ENCODE measurements around the gene BRD3.

BRD3 gene

DNA sequence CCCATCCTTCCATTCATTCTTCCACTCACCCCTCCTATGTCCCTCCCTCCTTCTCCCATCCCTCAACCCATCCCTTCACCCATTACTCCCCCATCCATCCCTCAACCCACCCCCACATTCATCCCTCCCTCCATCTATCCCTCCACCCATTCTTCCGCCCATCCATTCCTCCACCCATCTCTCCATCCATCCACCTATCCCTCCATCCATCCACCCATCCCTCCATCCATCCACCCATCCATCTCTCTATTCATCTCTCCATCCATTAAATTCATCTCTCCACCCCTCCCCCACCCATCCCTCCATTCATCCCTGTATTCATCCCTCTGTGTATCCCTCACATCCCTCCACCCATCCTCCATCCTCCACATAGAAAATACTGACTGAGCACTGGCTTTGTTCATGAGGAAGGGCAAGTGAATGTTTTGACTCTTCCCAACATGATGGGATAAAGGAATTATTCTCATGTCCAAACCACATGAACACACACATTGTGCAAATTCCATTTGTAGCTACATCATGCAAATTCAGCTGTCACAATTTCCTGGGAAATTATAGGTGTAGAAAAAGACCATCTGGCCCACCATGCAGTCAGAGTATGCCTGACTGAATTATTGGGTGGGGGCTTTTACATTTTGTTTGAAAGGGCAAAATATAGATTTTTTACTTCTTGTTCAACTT lies 68.8 kb downstream of the BRD3 start:
- no peak for ATAC-seq (ENCODE audit: low read depth)
- H3K36me3 ChIP-seq (ENCODE audit: low read depth): no peaks in the 10 kb centered on the region
- TF ChIP-seq, protein P1, sequence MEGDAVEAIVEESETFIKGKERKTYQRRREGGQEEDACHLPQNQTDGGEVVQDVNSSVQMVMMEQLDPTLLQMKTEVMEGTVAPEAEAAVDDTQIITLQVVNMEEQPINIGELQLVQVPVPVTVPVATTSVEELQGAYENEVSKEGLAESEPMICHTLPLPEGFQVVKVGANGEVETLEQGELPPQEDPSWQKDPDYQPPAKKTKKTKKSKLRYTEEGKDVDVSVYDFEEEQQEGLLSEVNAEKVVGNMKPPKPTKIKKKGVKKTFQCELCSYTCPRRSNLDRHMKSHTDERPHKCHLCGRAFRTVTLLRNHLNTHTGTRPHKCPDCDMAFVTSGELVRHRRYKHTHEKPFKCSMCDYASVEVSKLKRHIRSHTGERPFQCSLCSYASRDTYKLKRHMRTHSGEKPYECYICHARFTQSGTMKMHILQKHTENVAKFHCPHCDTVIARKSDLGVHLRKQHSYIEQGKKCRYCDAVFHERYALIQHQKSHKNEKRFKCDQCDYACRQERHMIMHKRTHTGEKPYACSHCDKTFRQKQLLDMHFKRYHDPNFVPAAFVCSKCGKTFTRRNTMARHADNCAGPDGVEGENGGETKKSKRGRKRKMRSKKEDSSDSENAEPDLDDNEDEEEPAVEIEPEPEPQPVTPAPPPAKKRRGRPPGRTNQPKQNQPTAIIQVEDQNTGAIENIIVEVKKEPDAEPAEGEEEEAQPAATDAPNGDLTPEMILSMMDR (IDR thresholded peaks at IDR 0.05; ENCODE audit: poor library complexity, severe bottlenecking): no peak
- DNase-seq (ENCODE audit: low spot score): no peak
- H3K4me1 ChIP-seq (ENCODE audit: insufficient read depth, poor library complexity, severe bottlenecking): no peaks in the 10 kb centered on the region
- no peaks in the 10 kb centered on the region for H3K27me3 ChIP-seq (ENCODE audit: insufficient read depth, poor library complexity, severe bottlenecking)
- no peaks in the 10 kb centered on the region for H3K9me3 ChIP-seq (ENCODE audit: severe bottlenecking)
- H3K4me3 ChIP-seq (ENCODE audit: severe bottlenecking): no peak overlapping the region
- H3K27ac ChIP-seq (ENCODE audit: poor library complexity, severe bottlenecking): no peak overlapping the region

DNA sequence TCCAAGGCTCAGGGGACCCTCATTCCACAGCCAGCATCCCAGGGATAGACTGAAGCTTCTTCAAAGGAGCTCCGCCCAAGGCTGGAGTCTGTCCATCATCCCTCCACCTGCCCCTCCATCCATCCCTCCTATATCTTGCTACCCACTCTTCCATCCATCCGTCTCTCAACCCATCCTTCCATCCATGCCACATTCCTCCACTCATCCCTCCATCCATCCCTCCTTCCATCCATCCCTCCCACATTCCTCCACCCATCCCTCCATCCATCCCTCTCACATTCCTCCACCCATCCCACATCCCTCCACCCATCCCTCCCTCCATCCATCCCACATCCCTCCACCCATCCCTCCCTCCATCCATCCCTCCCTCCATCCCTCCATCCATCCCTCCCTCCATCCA lies 70.2 kb downstream of the BRD3 start:
- Histone ChIP-seq H3K27ac (ENCODE audit: poor library complexity, severe bottlenecking) (no peak overlapping the region), H3K36me3 (ENCODE audit: low read depth) (no peaks in the 10 kb centered on the region), H3K9me3 (ENCODE audit: severe bottlenecking) (no peaks in the 10 kb centered on the region), H3K4me1 (ENCODE audit: insufficient read depth, poor library complexity, severe bottlenecking) (no peaks in the 10 kb centered on the region), H3K27me3 (ENCODE audit: insufficient read depth, poor library complexity, severe bottlenecking) (no peaks in the 10 kb centered on the region), H3K4me3 (ENCODE audit: severe bottlenecking) (no peak overlapping the region)
- TF ChIP-seq, protein P1 (IDR thresholded peaks at IDR 0.05; ENCODE audit: poor library complexity, severe bottlenecking): no peak
- DNase-seq (ENCODE audit: low spot score) (no peak), ATAC-seq (ENCODE audit: low read depth) (no peak)

DNA sequence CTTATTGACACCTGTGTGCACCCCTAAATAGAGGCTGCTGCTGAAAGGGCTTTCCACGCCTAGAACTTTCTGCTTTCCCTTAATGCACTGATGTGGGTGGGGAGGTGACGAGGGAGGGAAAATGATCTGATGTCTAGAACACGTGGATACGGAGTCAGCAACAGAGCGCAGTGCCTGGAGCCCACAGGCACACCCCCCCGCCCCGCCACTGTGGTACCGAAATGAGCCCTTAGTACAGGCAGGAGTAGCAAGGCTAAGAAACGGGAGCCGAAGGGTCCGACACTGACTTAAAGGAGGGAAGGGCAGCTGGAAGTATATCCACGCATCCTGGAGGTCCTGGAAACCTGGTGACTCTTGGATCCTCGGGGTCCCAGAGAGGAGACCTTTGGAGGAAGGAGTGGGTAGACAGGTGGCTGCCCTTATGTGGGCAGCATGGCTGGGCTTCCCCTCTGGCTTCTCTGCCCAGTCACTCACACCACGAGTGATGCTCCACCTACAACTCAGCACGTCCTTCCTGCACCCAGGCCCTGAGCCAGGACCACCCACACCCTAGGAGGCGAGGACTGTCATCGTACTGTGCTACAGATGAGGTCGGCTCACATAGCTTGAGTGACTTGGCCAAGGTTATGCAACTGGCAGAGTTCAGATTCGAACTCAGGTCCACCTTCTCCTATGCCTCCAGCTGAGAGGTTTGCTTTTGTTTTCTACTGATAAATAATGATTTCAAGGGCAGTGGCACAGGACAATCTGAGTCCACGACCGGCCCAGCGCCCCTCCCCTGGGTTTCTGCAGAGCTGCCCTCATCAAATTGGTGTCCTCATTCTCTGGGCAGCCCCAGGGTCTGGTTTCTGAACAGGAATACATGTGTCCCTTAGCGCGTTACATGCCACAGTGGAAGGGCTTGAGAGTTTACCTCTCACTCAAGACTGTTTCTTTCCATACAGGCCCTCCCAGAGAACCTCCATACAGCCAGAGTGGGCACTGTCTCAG lies 71.0 kb downstream of the BRD3 start:
- no peaks in the 10 kb centered on the region for H3K4me1 ChIP-seq (ENCODE audit: insufficient read depth, poor library complexity, severe bottlenecking)
- no peak for ATAC-seq (ENCODE audit: low read depth)
- no peaks in the 10 kb centered on the region for H3K27me3 ChIP-seq (ENCODE audit: insufficient read depth, poor library complexity, severe bottlenecking)
- no peak overlapping the region for H3K4me3 ChIP-seq (ENCODE audit: severe bottlenecking)
- no peaks in the 10 kb centered on the region for H3K9me3 ChIP-seq (ENCODE audit: severe bottlenecking)
- no peak overlapping the region for H3K27ac ChIP-seq (ENCODE audit: poor library complexity, severe bottlenecking)
- TF ChIP-seq, protein P1 (IDR thresholded peaks at IDR 0.05; ENCODE audit: poor library complexity, severe bottlenecking): no peak
- H3K36me3 ChIP-seq (ENCODE audit: low read depth): no peaks in the 10 kb centered on the region
- DNase-seq (ENCODE audit: low spot score): no peak

DNA sequence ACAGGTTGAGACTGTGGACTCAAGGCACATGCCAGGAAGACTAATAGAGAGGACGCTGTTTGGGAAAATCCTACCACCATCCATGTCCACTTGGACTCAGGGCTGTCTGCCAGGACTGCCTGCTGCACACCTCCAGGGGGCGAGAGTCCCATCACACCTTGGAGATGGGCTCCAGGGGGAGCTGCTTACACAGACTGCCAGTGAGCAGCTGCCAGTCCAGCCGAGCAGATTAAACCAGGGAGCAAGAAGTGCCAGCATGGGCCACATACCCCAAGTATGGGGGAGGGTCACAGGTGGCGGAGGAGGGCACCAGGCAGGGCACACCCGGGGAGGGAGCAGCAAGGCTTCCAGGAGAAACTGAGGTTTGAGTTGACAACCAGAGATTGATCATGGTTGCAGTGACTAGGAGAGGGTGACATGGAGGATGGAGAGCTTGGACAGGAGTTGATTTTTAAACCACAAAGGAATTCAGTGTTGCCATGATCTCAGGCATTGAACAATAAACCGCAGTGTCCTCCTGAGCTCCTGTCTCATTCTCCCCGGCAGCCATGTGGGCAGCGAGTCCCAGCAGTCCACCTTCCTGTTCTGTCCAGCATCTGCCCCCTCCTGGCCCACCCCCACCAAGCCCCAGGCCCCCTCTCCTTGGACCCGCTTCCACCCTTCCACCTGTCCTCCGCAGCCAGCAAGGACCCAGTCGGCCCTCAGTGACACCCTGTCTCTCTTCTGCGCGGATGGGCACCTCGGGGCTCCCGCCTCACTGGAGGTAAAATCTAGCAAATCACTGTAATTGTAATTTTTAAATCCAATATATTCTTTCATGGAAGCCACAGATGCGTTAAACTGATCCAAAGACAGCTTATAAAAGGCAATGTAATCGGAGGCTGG lies 72.6 kb downstream of the BRD3 start:
- ATAC-seq (ENCODE audit: low read depth): no peak
- TF ChIP-seq, protein P1 (IDR thresholded peaks at IDR 0.05; ENCODE audit: poor library complexity, severe bottlenecking): no peak
- no peaks in the 10 kb centered on the region for H3K27me3 ChIP-seq (ENCODE audit: insufficient read depth, poor library complexity, severe bottlenecking)

More for the DNA sequence above, 72.6 kb downstream of the BRD3 start:
- no peak for DNase-seq (ENCODE audit: low spot score)
- H3K9me3 ChIP-seq (ENCODE audit: severe bottlenecking): no peaks in the 10 kb centered on the region
- no peaks in the 10 kb centered on the region for H3K4me1 ChIP-seq (ENCODE audit: insufficient read depth, poor library complexity, severe bottlenecking)
- H3K36me3 ChIP-seq (ENCODE audit: low read depth): no peaks in the 10 kb centered on the region
- no peak overlapping the region for H3K27ac ChIP-seq (ENCODE audit: poor library complexity, severe bottlenecking)
- no peak overlapping the region for H3K4me3 ChIP-seq (ENCODE audit: severe bottlenecking)
